Skeletal muscle satellite cell (primary cell): ENCODE measurements around the gene EML4.
A peak's percentile ranks its signal among the peaks of the same experiment; 100 is the strongest.
"Not testable (repeated sequence)": the region's sequence is repeated elsewhere in the genome, so short reads cannot be mapped to it uniquely, and the experiment has no call there.

ENCODE experiments used
- H3K27me3 ChIP-seq: 2 replicates; pipeline ENCODE4 v1.7.0; 2013; ENCODE audit warnings: low read length; ENCODE audit not compliant: control insufficient read depth, insufficient read depth
- H3K36me3 ChIP-seq: 2 replicates; pipeline ENCODE4 v1.7.0; 2013; ENCODE audit warnings: mild to moderate bottlenecking, control low read depth, low read length; ENCODE audit not compliant: insufficient read depth
- H3K4me1 ChIP-seq: 2 replicates; pipeline ENCODE4 v1.7.0; 2013; ENCODE audit warnings: low read length; ENCODE audit not compliant: control insufficient read depth, insufficient read depth
- H3K4me2 ChIP-seq: 2 replicates; pipeline ENCODE4 v1.7.0; 2013; ENCODE audit warnings: mild to moderate bottlenecking, low read length
- H3K4me3 ChIP-seq: 2 replicates; pipeline ENCODE4 v1.7.0; 2013; ENCODE audit warnings: low read length
- H3K9ac ChIP-seq: 2 replicates; pipeline ENCODE4 v1.7.0; 2013; ENCODE audit warnings: mild to moderate bottlenecking, low read depth, low read length, moderate library complexity
- H3K9me3 ChIP-seq: replicated peaks from 2 replicates; pipeline ENCODE4 v1.7.0; 2013; ENCODE audit warnings: mild to moderate bottlenecking, control low read depth, low read length

The EML4 gene

GRCh38 chr2:42340938-42341636 lies 171.9 kb downstream of the EML4 start:
- peaks cover 27% of the 10 kb centered on the region for H3K36me3 ChIP-seq
- H3K4me1 ChIP-seq = peaks cover 30% of the 10 kb centered on the region
- H3K9ac ChIP-seq = no peak overlapping the region
- no peak overlapping the region for H3K4me3 ChIP-seq
- H3K27me3 ChIP-seq = no peaks in the 10 kb centered on the region
- no peaks in the 10 kb centered on the region for H3K9me3 ChIP-seq
- no peak overlapping the region for H3K4me2 ChIP-seq

GRCh38 chr2:42342061-42342794 lies 173.1 kb downstream of the EML4 start:
- Histone ChIP-seq H3K4me3 (peak overlapping the region; percentile 44), H3K9me3 (no peaks in the 10 kb centered on the region), H3K36me3 (peaks cover 17% of the 10 kb centered on the region), H3K4me2 (peak overlapping the region; percentile 70), H3K4me1 (peaks cover 34% of the 10 kb centered on the region), H3K27me3 (no peaks in the 10 kb centered on the region), H3K9ac (peak overlapping the region; percentile 47)

- H3K9me3 ChIP-seq = no peaks in the 10 kb centered on the region
- H3K9ac ChIP-seq = peak overlapping the region; percentile 13
- peaks cover 16% of the 10 kb centered on the region for H3K36me3 ChIP-seq
- H3K27me3 ChIP-seq = no peaks in the 10 kb centered on the region
- peak overlapping the region; percentile 38 for H3K4me3 ChIP-seq
- H3K4me2 ChIP-seq = peak overlapping the region; percentile 70
- peaks cover 34% of the 10 kb centered on the region for H3K4me1 ChIP-seq
Measured at GRCh38 chr2:42342795-42343241, 173.7 kb downstream of the EML4 start.

- peaks cover 23% of the 10 kb centered on the region for H3K36me3 ChIP-seq
- H3K4me2 ChIP-seq = peak overlapping the region; percentile 12
- peaks cover 34% of the 10 kb centered on the region for H3K4me1 ChIP-seq
- H3K27me3 ChIP-seq = no peaks in the 10 kb centered on the region
- H3K4me3 ChIP-seq = no peak overlapping the region
- no peaks in the 10 kb centered on the region for H3K9me3 ChIP-seq
- H3K9ac ChIP-seq = no peak overlapping the region
Measured at GRCh38 chr2:42345986-42346385, 176.8 kb downstream of the EML4 start.

- Histone ChIP-seq H3K4me1 (peaks cover 26% of the 10 kb centered on the region), H3K36me3 (peaks cover 31% of the 10 kb centered on the region)
- H3K4me2 ChIP-seq, H3K27me3 ChIP-seq, H3K9ac ChIP-seq, H3K9me3 ChIP-seq, H3K4me3 ChIP-seq: not testable (repeated sequence)
Measured at GRCh38 chr2:42346856-42347255, 177.7 kb downstream of the EML4 start.

- not testable (repeated sequence) for H3K4me2 ChIP-seq, H3K27me3 ChIP-seq, H3K9ac ChIP-seq, H3K4me3 ChIP-seq, H3K9me3 ChIP-seq
- Histone ChIP-seq H3K36me3 (peaks cover 38% of the 10 kb centered on the region), H3K4me1 (peaks cover 20% of the 10 kb centered on the region)
Measured at GRCh38 chr2:42347518-42347917, 178.4 kb downstream of the EML4 start.

- no peak overlapping the region for H3K9ac ChIP-seq
- no peak overlapping the region for H3K4me2 ChIP-seq
- H3K4me1 ChIP-seq = peaks cover 12% of the 10 kb centered on the region
Measured at GRCh38 chr2:42348113-42348805, 179.1 kb downstream of the EML4 start.

GRCh38 chr2:42350434-42351063 lies 181.4 kb downstream of the EML4 start:
- no peak overlapping the region for H3K4me3 ChIP-seq
- no peak overlapping the region for H3K9ac ChIP-seq
- peaks cover 37% of the 10 kb centered on the region for H3K36me3 ChIP-seq
- H3K27me3 ChIP-seq = no peaks in the 10 kb centered on the region
- H3K4me2 ChIP-seq = no peak overlapping the region
- no peaks in the 10 kb centered on the region for H3K9me3 ChIP-seq
- H3K4me1 ChIP-seq = peaks cover 9% of the 10 kb centered on the region

More at GRCh38 chr2:42348113-42348805, 179.1 kb downstream of the EML4 start:
- H3K36me3 ChIP-seq = peaks cover 39% of the 10 kb centered on the region
- no peak overlapping the region for H3K4me3 ChIP-seq
- H3K9me3 ChIP-seq = no peaks in the 10 kb centered on the region
- H3K27me3 ChIP-seq = no peaks in the 10 kb centered on the region

- H3K9me3 ChIP-seq = no peaks in the 10 kb centered on the region
- no peaks in the 10 kb centered on the region for H3K4me1 ChIP-seq
- H3K36me3 ChIP-seq = peaks cover 31% of the 10 kb centered on the region
- no peaks in the 10 kb centered on the region for H3K27me3 ChIP-seq
- no peak overlapping the region for H3K9ac ChIP-seq
- H3K4me2 ChIP-seq = no peak overlapping the region
- H3K4me3 ChIP-seq = no peak overlapping the region
Measured at GRCh38 chr2:42351864-42352263, 182.7 kb downstream of the EML4 start.

GRCh38 chr2:42353792-42354429 lies 184.8 kb downstream of the EML4 start:
- no peak overlapping the region for H3K9ac ChIP-seq
- no peaks in the 10 kb centered on the region for H3K27me3 ChIP-seq
- H3K4me2 ChIP-seq = no peak overlapping the region
- peaks cover 26% of the 10 kb centered on the region for H3K36me3 ChIP-seq
- H3K4me3 ChIP-seq = no peak overlapping the region
- H3K9me3 ChIP-seq = no peaks in the 10 kb centered on the region
- H3K4me1 ChIP-seq = peaks cover under 1% of the 10 kb centered on the region
